ENCODE measurements around the gene AKT3.

Gene AKT3

DNA sequence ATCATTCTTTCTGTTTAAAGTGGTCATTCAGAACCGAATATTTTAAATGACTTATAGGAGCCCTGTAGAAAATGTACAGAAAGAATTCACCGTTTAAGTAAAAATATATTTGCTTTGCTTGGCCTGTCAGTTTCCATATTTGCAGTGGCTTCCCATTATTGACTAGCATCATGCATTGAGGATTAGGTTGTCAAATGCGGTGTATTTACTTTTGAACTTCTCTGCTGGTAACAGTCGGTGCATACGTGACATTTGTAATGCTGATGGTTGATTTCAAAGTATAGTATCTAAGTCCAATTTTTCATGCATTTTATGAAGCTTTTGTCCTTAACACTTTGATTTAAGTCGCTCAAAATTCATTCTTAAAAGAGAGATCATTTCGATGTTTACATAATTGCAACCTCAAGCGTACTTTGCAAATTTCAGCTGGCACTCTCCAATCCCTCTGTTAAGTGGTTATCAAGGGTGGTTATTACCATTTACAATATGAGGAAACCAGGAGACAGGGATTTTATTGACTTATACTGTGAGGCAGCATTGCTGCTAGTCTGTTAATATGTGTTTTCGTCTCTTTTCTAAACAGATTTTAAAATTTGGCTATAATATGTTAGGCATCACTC, 392.6 kb downstream of the AKT3 start:
- DNase-seq (ENCODE audit: low spot score): no peak

- DNase-seq (ENCODE audit: low spot score): no peak
Observed at GRCh38 chr1:243455760-243456651, 394.0 kb downstream of the AKT3 start.

DNA sequence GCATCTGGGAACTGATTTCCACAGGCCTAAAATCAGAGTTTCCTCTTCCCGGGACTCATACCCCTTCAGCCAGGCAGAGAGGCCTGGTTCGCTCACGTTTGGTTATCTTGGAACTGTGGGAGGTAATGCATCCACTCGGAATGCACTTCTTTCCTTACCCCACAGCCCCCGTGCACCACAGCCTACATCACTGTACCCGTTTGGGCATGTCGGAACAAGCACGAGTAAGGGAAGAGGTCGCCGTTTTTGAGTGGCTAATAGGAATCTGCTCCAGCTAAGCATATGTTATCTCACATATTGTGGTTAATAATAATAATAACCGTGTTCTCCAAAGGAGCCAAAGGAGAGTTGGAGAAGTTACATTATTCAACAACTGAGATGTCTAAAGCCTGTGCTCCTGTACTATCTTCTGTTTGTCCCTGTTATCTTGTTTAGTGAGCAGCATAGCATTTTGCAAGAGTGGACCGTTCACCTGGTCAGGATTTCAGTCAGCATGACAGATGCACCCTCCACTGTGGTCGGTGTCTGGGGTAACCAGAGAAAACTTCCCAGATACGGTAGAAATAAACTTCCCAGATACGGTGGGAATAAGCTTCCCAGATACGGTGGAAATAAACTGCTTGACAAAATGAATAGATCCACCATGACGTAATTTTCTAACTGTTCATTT, 395.6 kb downstream of the AKT3 start:
- no peak for DNase-seq (ENCODE audit: low spot score)

GRCh38 chr1:243452092-243452491, 398.0 kb downstream of the AKT3 start:
- no peak for DNase-seq (ENCODE audit: low spot score)

GRCh38 chr1:243449373-243449772, 400.7 kb downstream of the AKT3 start:
- no peak for DNase-seq (ENCODE audit: low spot score)

- DNase-seq (ENCODE audit: low spot score): no peak
Observed at GRCh38 chr1:243447844-243448243, 402.2 kb downstream of the AKT3 start.

DNA sequence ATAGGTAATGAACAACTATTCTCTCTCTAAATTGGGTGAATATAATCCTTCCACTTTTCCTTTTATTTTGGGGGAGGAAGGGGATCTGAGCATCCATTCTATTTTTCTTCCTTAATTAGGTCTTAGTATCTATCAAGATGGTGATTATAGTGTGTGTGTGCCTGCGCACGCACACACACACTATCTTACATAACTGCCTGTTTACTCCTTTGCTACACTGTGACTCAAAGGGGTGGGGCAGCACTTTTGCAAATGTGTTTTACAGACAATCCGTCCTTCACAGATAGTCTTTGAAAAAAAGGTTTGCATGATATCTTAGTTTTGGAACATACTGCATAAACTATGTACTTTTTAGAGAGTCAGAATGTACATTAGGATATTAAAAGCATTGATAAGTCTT, 402.7 kb downstream of the AKT3 start:
- no peak for DNase-seq (ENCODE audit: low spot score)

GRCh38 chr1:243443557-243443956, 406.5 kb downstream of the AKT3 start:
- no peak for DNase-seq (ENCODE audit: low spot score)

DNA sequence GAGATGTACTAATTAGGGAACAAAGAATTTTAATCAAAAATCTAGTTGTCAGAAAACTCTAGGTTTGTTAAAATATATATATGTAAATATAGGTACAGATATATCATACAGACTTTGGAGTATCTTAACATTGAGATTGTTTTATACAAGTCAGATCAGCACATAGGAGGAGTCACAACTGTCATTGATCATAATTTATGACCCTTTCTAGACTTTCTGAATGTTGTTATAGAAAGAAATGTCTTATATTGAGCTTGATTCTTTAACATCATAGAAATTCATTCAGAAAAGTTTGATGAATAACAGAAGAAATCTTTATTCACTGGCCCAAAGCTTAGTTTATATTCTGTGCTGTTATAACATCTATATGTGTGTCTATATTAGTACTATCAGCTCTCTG, 408.4 kb downstream of the AKT3 start:
- DNase-seq (ENCODE audit: low spot score): no peak

DNA sequence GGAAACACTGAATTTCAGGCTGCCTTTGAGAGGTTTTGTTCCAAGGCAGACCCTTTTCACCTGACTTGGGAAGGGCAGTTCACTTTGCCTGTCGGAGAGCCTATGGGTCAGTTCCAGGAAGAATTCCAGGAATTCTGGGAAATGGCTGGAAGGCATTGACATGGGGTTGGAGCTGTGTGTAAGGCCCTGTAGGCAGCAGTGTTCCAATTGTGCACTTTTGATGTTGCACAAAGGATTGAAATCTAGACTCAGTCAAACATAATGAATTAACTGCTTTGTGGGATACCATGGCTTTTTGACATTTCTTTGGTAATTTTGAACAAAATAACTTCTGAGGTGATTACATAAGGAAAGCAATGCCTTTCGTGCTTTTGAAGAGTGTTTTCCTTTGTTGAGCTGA, 409.6 kb downstream of the AKT3 start:
- DNase-seq (ENCODE audit: low spot score): no peak

DNA sequence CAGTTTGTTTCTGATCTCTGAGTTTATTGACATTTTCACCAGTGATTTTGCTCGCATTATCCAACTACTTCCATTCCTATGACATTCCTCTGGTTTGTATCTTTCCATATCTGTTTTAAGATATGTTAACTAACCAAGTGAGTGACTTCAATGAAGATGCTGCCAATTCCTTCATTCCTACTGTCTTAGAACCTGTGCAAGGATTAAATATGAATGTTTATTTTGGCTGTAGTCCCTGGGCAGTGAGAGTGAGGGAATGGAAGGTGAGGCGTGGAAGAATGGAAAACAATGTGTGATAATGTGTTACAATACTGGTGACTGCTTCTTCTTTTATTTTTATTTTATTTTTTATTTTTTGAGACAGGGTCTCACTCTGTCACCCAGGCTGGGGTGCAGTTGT, 411.2 kb downstream of the AKT3 start:
- no peak for DNase-seq (ENCODE audit: low spot score)
